ENCODE results near the gene MSANTD7.
A peak's percentile ranks its signal among the peaks of the same experiment; 100 is the strongest.

Gene MSANTD7

GRCh38 chr10:14879124-14879927 is 41.2 kb downstream of the MSANTD7 start:
- ChIA-PET POLR2A (ENCODE audit: low non-redundant PET) (interaction anchor here (1.1 kb wide), 1 partner anchor 80 kb away, joined by 3 read pairs; the partner anchor contains the start of gene MEIG1), CTCF (interaction anchor here (0.6 kb wide), 1 partner anchor 85 kb away, joined by 3 read pairs; no protein-coding TSS in a partner anchor)
- no peak for TF ChIP-seq CTCF (conservative IDR thresholded peaks at IDR 0.05; ENCODE audit: low read depth)
- DNase-seq (ENCODE audit: low spot score), result peak; percentile 26
- peak overlapping the region; percentile 96 for H3K27ac ChIP-seq

- ChIA-PET CTCF (interaction anchor here (0.6 kb wide), 1 partner anchor 84 kb away, joined by 3 read pairs; no protein-coding TSS in a partner anchor), POLR2A (ENCODE audit: low non-redundant PET) (no interaction called here)
- no peak for DNase-seq (ENCODE audit: low spot score)
- no peak overlapping the region for H3K27ac ChIP-seq
- TF ChIP-seq CTCF (conservative IDR thresholded peaks at IDR 0.05; ENCODE audit: low read depth), result no peak
These were observed 41.8 kb downstream of the MSANTD7 start for GRCh38 chr10:14879928-14880193.

- ChIA-PET POLR2A (ENCODE audit: low non-redundant PET) (no interaction called here), CTCF (no interaction called here)
- peak; percentile 8 for DNase-seq (ENCODE audit: low spot score)
- no peak overlapping the region for H3K27ac ChIP-seq
- no peak for TF ChIP-seq CTCF (conservative IDR thresholded peaks at IDR 0.05; ENCODE audit: low read depth)
These were observed 42.1 kb downstream of the MSANTD7 start for GRCh38 chr10:14880229-14880628.

- ChIA-PET CTCF (no interaction called here), POLR2A (ENCODE audit: low non-redundant PET) (no interaction called here)
- TF ChIP-seq CTCF (conservative IDR thresholded peaks at IDR 0.05; ENCODE audit: low read depth), result no peak
- H3K27ac ChIP-seq, result no peak overlapping the region
- no peak for DNase-seq (ENCODE audit: low spot score)
These were observed 46.0 kb downstream of the MSANTD7 start for GRCh38 chr10:14884082-14884481.
